Kidney epithelial cell (primary cell): ENCODE measurements around the gene MCM8. TPM values are rescaled to one million over a fixed set of nuclear protein-coding genes. Genes with fewer than 3 reads are reported as not detected.
"Not testable (repeated sequence)": the region's sequence is repeated elsewhere in the genome, so short reads cannot be mapped to it uniquely, and the experiment has no call there.

Experiments
- DNase-seq: peaks from one replicate; pipeline ENCODE4 v3.0.0-alpha.2; 2010; ENCODE audit warnings: low read depth
- H3K27me3 ChIP-seq: 2 replicates; pipeline ENCODE4 v1.6.0; 2011; ENCODE audit warnings: low read length; ENCODE audit not compliant: control insufficient read depth, insufficient read depth
- H3K36me3 ChIP-seq: 2 replicates; pipeline ENCODE4 v1.5.1; 2011; ENCODE audit warnings: low read length; ENCODE audit not compliant: control insufficient read depth, insufficient read depth
- H3K4me3 ChIP-seq: 2 replicates; pipeline ENCODE4 v1.5.1; 2011; ENCODE audit warnings: low read depth, mild to moderate bottlenecking, control low read depth, low read length
- CTCF ChIP-seq: IDR thresholded peaks from 2 replicates; pipeline ENCODE4 v1.5.1; 2011; ENCODE audit warnings: mild to moderate bottlenecking, moderate library complexity, low read length, control low read depth, inconsistent platforms; ENCODE audit not compliant: insufficient read depth, poor library complexity, severe bottlenecking
- total RNA-seq: library from RNA; depleted of rRNA; stranded (reverse); fragments of >200 nt; gene quantifications from 2 replicates; pipeline ENCODE4 v1.2.3, GENCODE V29; 2015

MCM8 gene
- total RNA-seq, 1 donor from 2014 or later: 6.1 TPM

GRCh38 chr20:6017880-6018279, 67.4 kb downstream of the MCM8 start:
- H3K36me3 ChIP-seq: no peaks in the 10 kb centered on the region
- TF ChIP-seq CTCF: no peak
- no peaks in the 10 kb centered on the region for H3K27me3 ChIP-seq
- DNase-seq: no peak
- no peak overlapping the region for H3K4me3 ChIP-seq

GRCh38 chr20:6024768-6025167, 74.3 kb downstream of the MCM8 start:
- no peaks in the 10 kb centered on the region for H3K36me3 ChIP-seq
- no peak overlapping the region for H3K4me3 ChIP-seq
- no peak for TF ChIP-seq CTCF
- H3K27me3 ChIP-seq: no peaks in the 10 kb centered on the region
- no peak for DNase-seq

GRCh38 chr20:6026051-6026450, 75.6 kb downstream of the MCM8 start:
- no peak for DNase-seq

GRCh38 chr20:6028818-6029217, 78.4 kb downstream of the MCM8 start:
- no peak for TF ChIP-seq CTCF
- no peaks in the 10 kb centered on the region for H3K36me3 ChIP-seq
- no peak for DNase-seq
- no peak overlapping the region for H3K4me3 ChIP-seq
- no peaks in the 10 kb centered on the region for H3K27me3 ChIP-seq

More at GRCh38 chr20:6026051-6026450, 75.6 kb downstream of the MCM8 start:
- H3K4me3 ChIP-seq: no peak overlapping the region
- no peaks in the 10 kb centered on the region for H3K27me3 ChIP-seq
- H3K36me3 ChIP-seq: no peaks in the 10 kb centered on the region
- no peak for TF ChIP-seq CTCF

GRCh38 chr20:6029538-6029937, 79.1 kb downstream of the MCM8 start:
- H3K36me3 ChIP-seq: no peaks in the 10 kb centered on the region
- no peaks in the 10 kb centered on the region for H3K27me3 ChIP-seq
- H3K4me3 ChIP-seq: no peak overlapping the region
- no peak for TF ChIP-seq CTCF
- no peak for DNase-seq

GRCh38 chr20:6030453-6031080, 80.1 kb downstream of the MCM8 start:
- no peak for TF ChIP-seq CTCF
- no peaks in the 10 kb centered on the region for H3K27me3 ChIP-seq
- H3K4me3 ChIP-seq: no peak overlapping the region
- no peak for DNase-seq
- H3K36me3 ChIP-seq: no peaks in the 10 kb centered on the region

GRCh38 chr20:6032907-6033306, 82.5 kb downstream of the MCM8 start:
- not testable (repeated sequence) for H3K36me3 ChIP-seq, H3K4me3 ChIP-seq, H3K27me3 ChIP-seq, DNase-seq
